HepG2 (cell line): ENCODE data around the gene NUBP2. TPM values are rescaled to one million over a fixed set of nuclear protein-coding genes. Genes with fewer than 3 reads are reported as not detected.
A peak's percentile ranks its signal among the peaks of the same experiment; 100 is the strongest.

Experiments used
- ELF1 ChIP-seq: sonication (generic); formaldehyde crosslinking; IDR thresholded peaks from 2 replicates; pipeline ENCODE4 v1.4.0; 2020; ENCODE audit warnings: missing genetic modification reagents
- FOXJ3 ChIP-seq: sonication (generic); formaldehyde crosslinking; IDR thresholded peaks from 2 replicates; pipeline ENCODE4 v1.4.0; 2020; ENCODE audit warnings: missing genetic modification reagents, mild to moderate bottlenecking, borderline replicate concordance
- HNF4A ChIP-seq: sonication (generic); formaldehyde crosslinking; IDR thresholded peaks from 2 replicates; pipeline ENCODE4 v1.4.0; 2020; ENCODE audit warnings: missing genetic modification reagents
- HNRNPK ChIP-seq: fragments of 200-400 bp; formaldehyde crosslinking; IDR thresholded peaks from 2 replicates; pipeline ENCODE4 v1.6.1; 2018; ENCODE audit warnings: low read length, low read depth, moderate library complexity, mild to moderate bottlenecking; ENCODE audit not compliant: poor library complexity, severe bottlenecking
- MAFK ChIP-seq, 2 experiments: IDR thresholded peaks in 1 of 2; conservative IDR thresholded peaks in 1 of 2; 2 replicates each; pipeline ENCODE4 v1.6.1; 2011; ENCODE audit warnings: improper control_type of control experiment in 2 of 2, low read length in 2 of 2
- MAZ ChIP-seq, 2 experiments: sonication (generic) in 1 of 2; formaldehyde crosslinking in 1 of 2; IDR thresholded peaks; 2 replicates each; pipeline versions ENCODE4 v1.5.0 to v1.6.1; 2012 to 2020; ENCODE audit warnings: low read depth in 2 of 2, mild to moderate bottlenecking in 2 of 2, borderline replicate concordance in 1 of 2, improper control_type of control experiment in 1 of 2, low read length in 1 of 2, missing genetic modification reagents in 1 of 2, moderate library complexity in 1 of 2
- MYNN ChIP-seq: sonication (generic); formaldehyde crosslinking; IDR thresholded peaks from 2 replicates; pipeline ENCODE4 v1.4.0; 2020; ENCODE audit warnings: mild to moderate bottlenecking, low read depth, missing genetic modification reagents
- NCOA5 ChIP-seq: sonication (generic); formaldehyde crosslinking; IDR thresholded peaks from 2 replicates; pipeline ENCODE4 v1.4.0; 2020; ENCODE audit warnings: missing genetic modification reagents
- PBX2 ChIP-seq: IDR thresholded peaks from 2 replicates; pipeline ENCODE4 v1.6.1; 2016; ENCODE audit warnings: control low read depth
- PRDM15 ChIP-seq: sonication (generic); formaldehyde crosslinking; IDR thresholded peaks from 2 replicates; pipeline ENCODE4 v1.4.0; 2020; ENCODE audit warnings: missing genetic modification reagents
- SKIL ChIP-seq: sonication (generic); formaldehyde crosslinking; IDR thresholded peaks from 2 replicates; pipeline ENCODE4 v1.8.0; 2022; ENCODE audit warnings: missing genetic modification reagents, mild to moderate bottlenecking, moderate library complexity, borderline replicate concordance
- SMC3 ChIP-seq: IDR thresholded peaks from 2 replicates; pipeline ENCODE4 v1.6.1; 2011; ENCODE audit warnings: low read length, improper control_type of control experiment
- SOX5 ChIP-seq: IDR thresholded peaks from 2 replicates; pipeline ENCODE4 v1.6.1; 2016; ENCODE audit warnings: borderline replicate concordance
- YEATS4 ChIP-seq: sonication (generic); formaldehyde crosslinking; IDR thresholded peaks from 2 replicates; pipeline ENCODE4 v1.4.0; 2020; ENCODE audit warnings: missing genetic modification reagents, borderline replicate concordance
- ZNF160 ChIP-seq: sonication (generic); formaldehyde crosslinking; IDR thresholded peaks from 2 replicates; pipeline ENCODE4 v1.8.0; 2022; ENCODE audit warnings: mild to moderate bottlenecking, inconsistent platforms, missing genetic modification reagents
- ZNF18 ChIP-seq: sonication (generic); formaldehyde crosslinking; IDR thresholded peaks from 2 replicates; pipeline ENCODE4 v1.8.0; 2022; ENCODE audit warnings: mild to moderate bottlenecking, missing genetic modification reagents; ENCODE audit not compliant: insufficient replicate concordance
- ZNF331 ChIP-seq: sonication (generic); formaldehyde crosslinking; IDR thresholded peaks from 2 replicates; pipeline ENCODE4 v1.4.0; 2020; ENCODE audit warnings: missing genetic modification reagents
- ZNF446 ChIP-seq: sonication (generic); formaldehyde crosslinking; IDR thresholded peaks from 2 replicates; pipeline ENCODE4 v1.5.0; 2020; ENCODE audit warnings: mild to moderate bottlenecking, missing genetic modification reagents
- ZNF670 ChIP-seq: sonication (generic); formaldehyde crosslinking; IDR thresholded peaks from 2 replicates; pipeline ENCODE4 v1.8.0; 2022; ENCODE audit warnings: mild to moderate bottlenecking, missing genetic modification reagents, borderline replicate concordance
- ZSCAN29 ChIP-seq: sonication (generic); formaldehyde crosslinking; conservative IDR thresholded peaks from 2 replicates; pipeline ENCODE4 v1.4.0; 2020; ENCODE audit warnings: mild to moderate bottlenecking, missing genetic modification reagents
- polyA plus RNA-seq, 8 experiments: library from polyadenylated mRNA; depleted of rRNA in 3 of 8; stranded (reverse) in 7 of 8; unstranded in 1 of 8; fragments of >200 nt; fragmentation: Illumina TruSeq in 4 of 8; extraction: Trizol in 4 of 8; gene quantifications; 2 replicates each; pipeline versions ENCODE4 v1.2.1 to v1.2.3, GENCODE V29; 2011 to 2016; ENCODE audit warnings: low read depth in 4 of 8, missing spikeins in 1 of 8, mixed read lengths in 1 of 8; ENCODE audit not compliant: insufficient read depth in 1 of 8
- total RNA-seq, 5 experiments: library from RNA; depleted of rRNA; stranded (reverse); fragments of >200 nt; fragmentation: Illumina TruSeq; extraction: Trizol; gene quantifications; 2 replicates each; pipeline ENCODE4 v1.2.3, GENCODE V29; 2016; ENCODE audit warnings: low read depth in 1 of 5

The NUBP2 gene
- total and polyA plus RNA-seq, 2 of the 13 experiments (the other 11 are each of a cell fraction or from before 2014, with no cell fraction given), result 25.7 to 61.5 TPM

GRCh38 chr16:1828645-1829410, 46.1 kb downstream of the NUBP2 start (continued):
- TF ChIP-seq ZNF160 (no peak), HNF4A (peak; percentile 97), PRDM15 (CRISPR knock-in tag) (no peak), ELF1 (no peak), SOX5 (CRISPR knock-in tag) (peak; percentile 72; the same call in 1 of the 2 replicates), SKIL (CRISPR knock-in tag) (no peak), ZNF331 (CRISPR knock-in tag) (peak; percentile 77), ZNF446 (CRISPR knock-in tag) (no peak), MYNN (CRISPR knock-in tag) (no peak), ZNF670 (no peak), ZNF18 (no peak), MAFK (conservative IDR thresholded peaks at IDR 0.05 in 1 of 2, IDR thresholded peaks at IDR 0.05 in 1 of 2; ENCODE audit: low read length in 2 of 2) (no peak), YEATS4 (peak; percentile 53; the same call in 1 of the 2 replicates), PBX2 (no peak), ZSCAN29 (CRISPR knock-in tag) (no peak), FOXJ3 (CRISPR knock-in tag) (peak; percentile 80; the same call in 1 of the 2 replicates), NCOA5 (CRISPR knock-in tag) (no peak), SMC3 (no peak), MAZ (IDR thresholded peaks at IDR 0.05; ENCODE audit: borderline replicate concordance, low read depth, low read length) (no peak), MAZ (CRISPR knock-in tag; IDR thresholded peaks at IDR 0.05; ENCODE audit: low read depth) (peak; percentile 51; the same call in 1 of the 2 replicates), HNRNPK (no peak)
